Activated CD4-positive, alpha-beta T cell treated with anti-CD3 and anti-CD28 coated beads, Interleukin-2, amount 50 U/mL, for 1 hour (primary cell): ENCODE data around the gene BPI.
"Not testable (repeated sequence)": the region's sequence is repeated elsewhere in the genome, so short reads cannot be mapped to it uniquely, and the experiment has no call there.

ENCODE experiments used
- DNase-seq: peaks from one replicate; pipeline ENCODE4 v3.0.0-alpha.2; 2020

BPI gene

DNA sequence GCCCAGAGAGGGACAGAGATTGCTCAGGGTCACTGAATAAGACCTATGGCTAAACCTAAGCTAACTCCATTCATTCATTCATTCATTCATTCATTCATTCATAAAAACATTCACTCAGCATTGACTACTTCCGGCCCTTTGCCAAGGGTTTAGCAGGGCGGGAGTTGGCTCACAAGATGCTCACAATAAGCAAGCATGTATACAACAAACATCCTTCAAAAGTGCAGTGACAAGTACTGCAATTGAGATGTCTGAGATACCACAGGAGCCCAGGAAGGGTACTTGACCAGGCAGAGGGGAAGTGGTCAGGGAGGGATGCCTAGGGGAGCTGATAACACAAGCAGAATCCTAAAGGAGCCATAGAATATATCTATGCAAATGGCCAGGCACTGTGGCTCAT lies 25.2 kb upstream of the BPI start:
- DNase-seq: no peak

GRCh38 chr20:38281176-38281915 lies 22.6 kb upstream of the BPI start:
- not testable (repeated sequence) for DNase-seq

DNA sequence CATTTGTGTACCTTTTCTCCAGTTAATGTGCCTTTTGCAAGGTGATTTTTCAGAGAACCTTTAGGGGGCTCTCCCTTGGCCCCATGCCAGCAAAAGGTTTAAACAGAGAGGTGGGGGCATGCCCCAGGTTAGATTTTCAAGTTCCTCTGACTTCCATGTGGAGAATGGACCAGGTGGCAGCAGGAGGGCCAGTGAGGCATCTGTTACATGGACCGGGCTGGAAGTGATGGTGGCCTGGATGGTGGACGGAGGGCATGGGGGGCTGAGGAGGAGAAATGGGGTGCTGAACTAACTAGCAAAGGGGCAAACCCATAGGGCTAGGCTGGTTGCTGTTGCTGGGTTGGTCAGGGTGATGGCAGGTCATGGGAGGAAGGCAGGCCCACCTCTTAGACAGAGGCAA lies 20.7 kb upstream of the BPI start:
- no peak for DNase-seq

- DNase-seq: not testable (repeated sequence)
These were observed 19.8 kb upstream of the BPI start for GRCh38 chr20:38284066-38284650.

DNA sequence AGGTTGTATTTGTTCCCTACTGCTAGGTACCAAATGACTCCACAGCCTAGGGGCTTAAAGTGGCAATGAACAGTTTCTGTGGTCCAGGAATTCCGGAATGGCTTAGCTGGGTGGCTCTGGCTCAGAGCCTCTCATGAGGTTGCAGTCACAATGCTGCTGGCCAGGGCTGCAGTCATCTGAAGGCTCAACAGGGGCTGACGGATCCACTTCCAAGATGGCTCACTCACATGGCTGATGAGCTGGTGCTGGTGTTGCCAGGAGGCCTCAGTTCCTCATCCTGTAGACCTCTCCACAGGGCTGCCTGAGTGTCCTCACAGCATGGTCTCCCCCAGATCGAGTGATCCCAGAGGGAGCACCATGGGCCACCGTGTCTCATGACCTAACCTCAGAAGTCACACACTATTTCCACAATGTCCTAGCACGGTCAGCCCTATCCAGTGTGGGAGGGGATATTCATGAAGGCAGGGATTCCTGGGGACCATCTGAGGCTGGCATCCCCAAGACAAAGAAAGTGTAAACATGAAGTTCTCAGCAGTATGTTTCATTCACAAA lies 19.0 kb upstream of the BPI start:
- DNase-seq: no peak

DNA sequence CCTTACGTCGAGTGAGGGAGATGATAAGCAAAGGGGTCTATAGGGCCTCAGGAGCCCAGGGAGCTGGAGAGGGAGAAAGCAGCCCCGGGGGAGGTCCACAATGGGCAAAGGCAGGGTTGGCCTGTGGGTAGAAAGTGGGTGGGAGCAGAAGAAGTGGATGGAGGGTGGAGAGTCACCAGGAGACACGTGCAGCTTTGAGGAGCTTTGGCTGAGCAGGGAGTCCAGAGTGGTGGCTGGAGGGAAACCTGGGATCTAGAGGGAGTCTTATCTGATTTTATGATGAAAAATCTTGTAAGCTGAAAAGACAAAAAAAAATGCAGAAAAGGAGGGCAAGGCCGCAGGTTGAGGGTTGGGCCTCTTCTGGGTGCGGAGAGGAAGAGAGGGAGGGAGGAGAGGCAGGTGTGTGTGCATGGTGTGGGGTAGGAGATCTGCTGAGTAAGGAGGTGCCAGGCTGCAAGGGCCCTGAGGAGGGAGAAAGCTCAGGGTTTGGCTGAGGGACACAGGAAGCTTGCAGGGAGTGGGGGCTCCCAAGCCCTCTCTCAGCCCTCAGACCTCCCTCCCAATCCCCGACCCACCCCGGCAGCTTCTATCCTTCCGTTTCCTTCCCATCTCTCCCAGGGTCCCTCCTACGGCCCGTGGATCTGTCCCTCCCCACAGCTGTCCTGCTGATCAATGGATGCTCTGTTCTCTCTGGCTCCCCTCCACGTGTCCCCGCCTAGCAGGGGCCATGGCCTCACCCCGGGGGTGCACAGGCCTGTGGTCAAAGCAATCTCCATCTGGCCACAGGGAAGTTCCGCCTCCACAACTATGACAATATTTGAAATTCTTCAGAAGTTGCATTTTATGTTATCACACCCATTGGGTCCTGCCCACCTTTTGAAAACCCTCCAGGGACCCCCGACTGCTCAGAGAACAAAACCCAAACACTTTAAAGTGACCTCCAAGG lies 17.1 kb upstream of the BPI start:
- no peak for DNase-seq

DNA sequence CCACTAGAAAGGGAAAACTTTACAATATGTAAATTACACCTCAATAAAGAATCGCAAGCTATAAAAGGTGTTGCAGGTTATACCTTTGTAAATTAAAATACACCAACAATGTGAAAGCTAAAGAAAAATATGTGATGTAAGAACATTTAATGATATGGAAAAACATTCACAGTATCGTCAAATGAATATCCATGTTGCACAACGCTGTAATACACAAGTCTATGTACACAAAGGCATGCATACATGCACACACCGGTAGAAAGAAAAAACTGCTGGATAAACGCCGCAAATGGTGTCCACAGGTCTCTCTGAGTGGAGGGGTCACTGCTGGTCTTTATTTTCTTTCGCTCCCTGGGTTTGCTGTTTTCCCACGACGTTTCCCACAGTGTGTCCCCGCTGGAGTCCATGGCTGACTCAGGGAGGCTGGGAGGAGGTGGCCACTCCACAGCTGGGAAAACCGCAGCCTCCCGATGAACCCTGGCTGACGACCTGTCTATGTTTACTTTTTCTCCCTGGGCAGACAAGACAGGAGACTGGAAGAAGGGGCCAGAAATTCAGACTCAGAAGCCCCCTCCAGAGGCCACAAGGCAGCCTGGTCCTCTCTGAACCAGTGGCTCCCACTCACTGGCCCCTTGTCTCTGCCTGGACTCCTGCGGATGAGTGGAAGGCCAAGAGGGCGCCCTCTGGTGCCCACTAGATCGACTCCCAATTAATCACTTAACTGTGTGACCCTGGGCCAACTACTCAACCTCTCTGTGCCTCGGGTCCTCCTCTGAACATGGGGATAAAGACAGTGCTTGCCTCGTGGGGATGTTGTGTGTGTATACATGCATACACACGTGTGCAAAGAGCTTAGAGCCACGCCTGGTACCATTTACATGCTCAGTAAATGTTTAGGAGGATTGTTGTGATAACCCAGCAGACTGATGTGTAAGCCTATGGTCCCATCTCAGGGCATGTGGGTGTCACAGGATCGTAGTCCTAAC lies 12.8 kb upstream of the BPI start:
- DNase-seq: no peak

GRCh38 chr20:38291966-38292365 lies 12.0 kb upstream of the BPI start:
- no peak for DNase-seq

GRCh38 chr20:38293491-38294065 lies 10.4 kb upstream of the BPI start:
- DNase-seq: no peak

GRCh38 chr20:38294076-38294591 lies 9.8 kb upstream of the BPI start:
- DNase-seq: no peak

DNA sequence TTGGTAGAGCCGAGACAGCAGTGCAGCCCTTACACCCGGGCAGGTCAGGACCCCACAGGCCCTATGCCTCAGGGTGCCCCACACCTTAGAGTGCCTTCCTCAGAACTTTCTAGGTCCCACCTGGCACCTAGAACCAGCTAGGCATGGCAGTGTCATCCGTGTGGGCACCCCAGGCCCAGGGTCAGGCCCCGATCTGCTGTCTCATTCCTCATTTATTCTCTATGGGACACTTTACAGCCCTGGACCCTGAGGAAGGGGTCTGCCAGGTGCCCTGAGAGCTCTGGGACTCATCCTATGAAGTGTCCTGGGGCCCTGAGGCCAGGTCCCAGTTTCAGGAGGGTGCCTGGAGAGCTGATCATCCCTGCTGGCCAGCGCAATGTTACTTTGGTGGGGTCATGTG lies 8.1 kb upstream of the BPI start:
- no peak for DNase-seq

DNA sequence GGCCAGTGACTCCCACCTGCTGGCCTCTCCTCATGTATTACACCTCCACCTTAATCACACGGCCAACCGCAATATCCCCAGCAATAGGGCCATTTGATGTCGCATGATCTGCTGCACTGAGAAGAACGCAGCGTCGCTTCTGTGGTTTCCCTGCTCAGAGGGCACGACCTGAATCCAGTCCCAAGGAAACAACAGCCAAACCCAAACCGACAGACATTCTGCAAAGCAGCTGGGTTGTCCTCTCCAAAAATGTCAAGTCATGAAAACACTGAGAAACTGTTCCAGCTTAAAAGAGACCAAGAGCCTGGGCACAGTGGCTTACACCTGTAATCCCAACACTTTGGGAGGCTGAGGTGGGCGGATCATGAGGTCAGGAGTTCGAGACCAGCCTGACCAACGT lies 7.5 kb upstream of the BPI start:
- no peak for DNase-seq

DNA sequence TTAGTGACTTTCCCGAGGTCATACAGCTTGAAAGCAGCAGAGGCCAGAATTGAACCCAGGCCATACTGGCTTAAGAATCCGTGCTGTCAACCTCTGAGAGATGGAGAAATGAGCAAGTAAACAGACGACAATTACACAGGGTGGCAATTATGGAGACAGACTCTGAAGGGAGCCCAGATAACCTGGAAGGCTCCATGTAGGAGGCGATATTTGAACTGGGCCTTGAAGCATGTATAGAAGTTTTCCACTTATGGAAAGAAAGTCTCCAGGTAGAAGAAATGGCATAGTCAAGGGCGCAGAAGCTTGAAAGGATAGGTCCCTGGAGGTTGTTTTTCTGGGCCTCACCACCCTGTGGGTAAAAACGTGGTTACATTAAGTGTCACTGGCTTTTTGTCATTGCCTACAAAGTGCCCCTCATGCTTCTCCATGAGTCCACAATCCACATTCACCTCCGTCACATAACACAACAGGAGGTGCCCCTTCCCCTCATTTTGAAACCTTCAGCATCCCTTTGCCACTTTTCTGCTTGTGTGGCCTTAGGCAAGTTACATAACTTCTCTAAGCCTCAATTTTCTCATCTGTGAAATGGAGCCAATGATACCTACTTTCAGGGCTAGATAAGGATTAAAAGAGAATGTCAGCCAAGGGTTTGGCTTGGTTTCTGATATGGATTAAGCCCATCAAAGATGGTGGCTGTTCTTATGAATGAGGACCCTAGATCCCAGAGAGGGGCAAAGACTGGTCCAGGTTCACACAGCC lies 5.9 kb upstream of the BPI start:
- DNase-seq: no peak

- no peak for DNase-seq
These were observed 5.1 kb upstream of the BPI start for GRCh38 chr20:38298768-38299288.

DNA sequence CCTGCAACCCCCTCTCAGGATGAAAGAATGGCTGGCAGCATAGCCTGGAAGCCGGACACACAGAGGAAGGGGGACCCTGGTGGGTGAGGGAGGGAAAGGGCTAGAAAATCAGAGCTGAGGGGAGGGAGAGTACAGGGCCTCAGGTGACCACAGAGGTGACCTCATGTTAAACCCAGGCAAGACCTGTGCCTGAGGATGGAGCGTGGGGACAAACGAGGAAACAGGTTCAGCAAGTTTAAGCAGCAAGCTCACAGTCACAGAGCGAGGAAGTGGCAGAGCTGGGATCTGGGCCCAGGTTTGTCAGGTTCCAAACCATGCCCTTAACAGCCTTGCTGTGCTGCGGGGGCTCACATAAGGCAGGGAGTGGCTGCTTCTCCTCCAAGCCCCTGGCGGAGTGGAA lies 4.0 kb upstream of the BPI start:
- no peak for DNase-seq

DNA sequence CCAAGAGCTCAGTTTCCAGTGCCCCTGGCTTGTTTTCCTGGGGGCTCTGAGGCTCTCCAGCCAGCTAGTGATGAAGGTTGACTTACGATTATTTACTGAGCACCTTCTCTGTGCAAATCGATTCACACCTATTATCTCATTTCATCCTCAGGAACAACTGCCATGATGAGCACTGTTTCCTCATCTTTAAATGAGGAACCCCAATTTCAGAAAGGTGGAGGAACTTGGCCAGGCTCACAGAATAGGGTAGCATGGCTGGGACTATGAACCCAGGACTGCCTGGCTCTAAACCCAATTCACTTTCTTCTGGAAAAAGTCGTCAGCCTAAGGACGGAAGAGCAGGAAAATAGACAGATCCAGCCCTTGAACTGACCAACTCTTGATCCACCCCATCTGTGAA lies 3.5 kb upstream of the BPI start:
- no peak for DNase-seq

GRCh38 chr20:38301309-38301708 lies 2.6 kb upstream of the BPI start:
- DNase-seq: no peak

GRCh38 chr20:38302786-38303185 lies 1.2 kb upstream of the BPI start:
- DNase-seq: no peak

- DNase-seq: no peak
These were observed 990 bp downstream of the BPI start for GRCh38 chr20:38304845-38305447.

GRCh38 chr20:38305541-38305940 lies 1.6 kb downstream of the BPI start:
- no peak for DNase-seq
